Activated T-cell treated with anti-CD3 and anti-CD28 coated beads, Interleukin-2, amount 50 U/mL, for 48 hours (primary cell): ENCODE data around the gene DST.

Experiments used
- DNase-seq, 2 experiments: peaks; one replicate each; pipeline ENCODE4 v3.0.0-alpha.2; 2020

DST gene

GRCh38 chr6:56424064-56424463, 218.6 kb downstream of the DST start:
- no peak for DNase-seq

GRCh38 chr6:56420296-56420695, 222.4 kb downstream of the DST start:
- DNase-seq: no peak

GRCh38 chr6:56419191-56419590, 223.5 kb downstream of the DST start:
- no peak for DNase-seq

GRCh38 chr6:56417823-56418222, 224.9 kb downstream of the DST start:
- no peak for DNase-seq

- no peak for DNase-seq
Observed at GRCh38 chr6:56416247-56416646, 226.4 kb downstream of the DST start.

- DNase-seq: no peak
Observed at GRCh38 chr6:56408976-56409375, 233.7 kb downstream of the DST start.
